Neural cell (in vitro differentiated cells): ENCODE measurements around the gene JMJD1C. TPM values are rescaled to one million over a fixed set of nuclear protein-coding genes. Genes with fewer than 3 reads are reported as not detected.

ENCODE experiments used
- H2AFZ ChIP-seq: fragments of 200-600, 300-800 bp; sonication (generic), shearing (Covaris generic); 2 replicates; pipeline ENCODE4 v1.6.0; 2014; ENCODE audit warnings: low read depth, mild to moderate bottlenecking, antibody characterized with exemption, low read length, moderate library complexity
- H3F3A ChIP-seq: fragments of 200-600 bp; shearing (Covaris generic); 2 replicates; pipeline ENCODE4 v1.6.1; 2016; ENCODE audit warnings: mild to moderate bottlenecking, moderate library complexity, mixed read lengths, antibody characterized with exemption, low read length; ENCODE audit not compliant: insufficient read depth, poor library complexity, severe bottlenecking
- H3K27ac ChIP-seq: fragments of 200-600, 300-800 bp; sonication (generic), shearing (Covaris generic); 2 replicates; pipeline ENCODE4 v1.5.1; 2014; ENCODE audit warnings: mild to moderate bottlenecking, low read length, moderate library complexity
- H3K27me3 ChIP-seq: fragments of 300-800, 200-600 bp; sonication (generic), shearing (Covaris generic); 2 replicates; pipeline ENCODE4 v1.6.0; 2014; ENCODE audit warnings: mild to moderate bottlenecking, low read depth, low read length, moderate library complexity; ENCODE audit not compliant: insufficient read depth
- H3K36me3 ChIP-seq: fragments of 300-800, 200-600 bp; sonication (generic), shearing (Covaris generic); 2 replicates; pipeline ENCODE4 v1.5.1; 2014; ENCODE audit warnings: mild to moderate bottlenecking, antibody characterized with exemption, low read length, moderate library complexity; ENCODE audit not compliant: insufficient read depth
- H3K4me2 ChIP-seq: fragments of 300-800, 200-600 bp; sonication (generic), shearing (Covaris generic); 2 replicates; pipeline ENCODE4 v1.6.0; 2014; ENCODE audit warnings: mild to moderate bottlenecking, low read length
- H3K4me3 ChIP-seq: fragments of 300-800, 200-600 bp; sonication (generic), shearing (Covaris generic); 2 replicates; pipeline ENCODE4 v1.5.1; 2014; ENCODE audit warnings: mild to moderate bottlenecking, low read length, moderate library complexity
- H3K79me2 ChIP-seq: fragments of 200-600 bp; shearing (Covaris generic); replicated peaks from 2 replicates; pipeline ENCODE4 v1.6.0; 2014; ENCODE audit warnings: mild to moderate bottlenecking, low read length, moderate library complexity; ENCODE audit not compliant: insufficient read depth
- H3K9ac ChIP-seq: fragments of 300-800, 200-600 bp; sonication (generic), shearing (Covaris generic); 2 replicates; pipeline ENCODE4 v1.6.1; 2016; ENCODE audit warnings: mild to moderate bottlenecking, low read length, mixed read lengths
- H3K9me2 ChIP-seq: fragments of 200-600 bp; shearing (Covaris generic); 2 replicates; pipeline ENCODE4 v1.6.1; 2016; ENCODE audit warnings: mild to moderate bottlenecking, low read length, mixed read lengths; ENCODE audit not compliant: insufficient read depth
- H3K9me3 ChIP-seq: fragments of 200-600, 300-800 bp; sonication (generic), shearing (Covaris generic); 2 replicates; pipeline ENCODE4 v1.6.1; 2016; ENCODE audit warnings: mild to moderate bottlenecking, mixed run types, low read length, moderate library complexity, mixed read lengths
- H4K20me1 ChIP-seq: fragments of 200-600 bp; shearing (Covaris generic); 2 replicates; pipeline ENCODE4 v1.6.1; 2016; ENCODE audit warnings: mild to moderate bottlenecking, mixed run types; ENCODE audit not compliant: insufficient read depth
- CTCF ChIP-seq: fragments of 450-650 bp; IDR thresholded peaks from 2 replicates; pipeline ENCODE4 v1.5.1; 2014; ENCODE audit warnings: antibody characterized with exemption, mild to moderate bottlenecking, moderate library complexity; ENCODE audit not compliant: poor library complexity, severe bottlenecking
- EP300 ChIP-seq: fragments of 450-650 bp; conservative IDR thresholded peaks from 2 replicates; pipeline ENCODE4 v1.6.1; 2014; ENCODE audit warnings: antibody characterized with exemption, mild to moderate bottlenecking, moderate library complexity; ENCODE audit not compliant: poor library complexity, severe bottlenecking
- EZH2 ChIP-seq: fragments of 200-600, 300-800 bp; shearing (Covaris generic), sonication (generic); IDR thresholded peaks from 2 replicates; pipeline ENCODE4 v1.6.1; 2014; ENCODE audit warnings: antibody characterized with exemption, low read length, borderline replicate concordance, mild to moderate bottlenecking; ENCODE audit not compliant: insufficient read depth, poor library complexity, severe bottlenecking
- MXI1 ChIP-seq: fragments of 450-650 bp; conservative IDR thresholded peaks from 2 replicates; pipeline ENCODE4 v1.6.1; 2014; ENCODE audit warnings: antibody characterized with exemption, mild to moderate bottlenecking; ENCODE audit not compliant: poor library complexity, severe bottlenecking
- POLR2AphosphoS5 ChIP-seq: IDR thresholded peaks from 2 replicates; pipeline ENCODE4 v1.6.1; 2012
- RAD21 ChIP-seq: fragments of 450-650 bp; conservative IDR thresholded peaks from 2 replicates; pipeline ENCODE4 v1.6.1; 2014; ENCODE audit warnings: antibody characterized with exemption, mild to moderate bottlenecking, moderate library complexity
- REST ChIP-seq: IDR thresholded peaks from 2 replicates; pipeline ENCODE4 v1.6.1; 2012; ENCODE audit warnings: borderline replicate concordance
- SMC3 ChIP-seq: fragments of 450-650 bp; conservative IDR thresholded peaks from 2 replicates; pipeline ENCODE4 v1.6.1; 2014; ENCODE audit warnings: antibody characterized with exemption, mild to moderate bottlenecking, moderate library complexity; ENCODE audit not compliant: poor library complexity
- TAF1 ChIP-seq: IDR thresholded peaks from 2 replicates; pipeline ENCODE4 v1.6.1; 2012; ENCODE audit warnings: low read depth
- polyA plus RNA-seq: library from polyadenylated mRNA; depleted of rRNA; stranded (reverse); fragments of >200 nt; gene quantifications from 2 replicates; pipeline ENCODE4 v1.2.3, GENCODE V29; 2014

JMJD1C gene
- polyA plus RNA-seq, 1 donor from 2014 or later: 108 TPM

GRCh38 chr10:63319231-63319630 lies 146.5 kb downstream of the JMJD1C start:
- H4K20me1 ChIP-seq: no peaks in the 10 kb centered on the region
- peaks cover 8% of the 10 kb centered on the region for H3K79me2 ChIP-seq
- no peak overlapping the region for H3K4me2 ChIP-seq
- H3K27me3 ChIP-seq: no peaks in the 10 kb centered on the region
- no peak overlapping the region for H3K9ac ChIP-seq
- H3K9me2 ChIP-seq: no peaks in the 10 kb centered on the region
- no peak overlapping the region for H3K4me3 ChIP-seq
- H3K36me3 ChIP-seq: no peaks in the 10 kb centered on the region
- TF ChIP-seq TAF1: no peak
- TF ChIP-seq SMC3: no peak
- TF ChIP-seq POLR2AphosphoS5: no peak
- TF ChIP-seq EZH2: no peak
- no peak for TF ChIP-seq RAD21
- no peak for TF ChIP-seq MXI1
- TF ChIP-seq CTCF: no peak
- no peak for TF ChIP-seq EP300
- no peak for TF ChIP-seq REST
- no peaks in the 10 kb centered on the region for H3K9me3 ChIP-seq
- H3F3A ChIP-seq: no peaks in the 10 kb centered on the region
- no peak overlapping the region for H2AFZ ChIP-seq
- no peak overlapping the region for H3K27ac ChIP-seq

- Histone ChIP-seq H3K27me3 (no peaks in the 10 kb centered on the region), H3K27ac (no peak overlapping the region), H3K4me3 (no peak overlapping the region), H3K9me2 (no peaks in the 10 kb centered on the region), H3K4me2 (no peak overlapping the region), H3K79me2 (peaks cover 8% of the 10 kb centered on the region), H3F3A (no peaks in the 10 kb centered on the region), H3K36me3 (no peaks in the 10 kb centered on the region), H3K9ac (no peak overlapping the region), H3K9me3 (no peaks in the 10 kb centered on the region), H2AFZ (no peak overlapping the region), H4K20me1 (no peaks in the 10 kb centered on the region)
- no peak for TF ChIP-seq EZH2
These were observed 147.3 kb downstream of the JMJD1C start for GRCh38 chr10:63318491-63318890.

GRCh38 chr10:63314020-63314419 lies 151.8 kb downstream of the JMJD1C start:
- Histone ChIP-seq H3K79me2 (peaks cover 8% of the 10 kb centered on the region), H3K9ac (no peak overlapping the region), H3K4me3 (no peak overlapping the region), H3K27ac (no peak overlapping the region), H3K36me3 (no peaks in the 10 kb centered on the region), H3K27me3 (no peaks in the 10 kb centered on the region), H3K9me3 (no peaks in the 10 kb centered on the region), H3K4me2 (no peak overlapping the region), H2AFZ (no peak overlapping the region), H4K20me1 (no peaks in the 10 kb centered on the region), H3F3A (no peaks in the 10 kb centered on the region), H3K9me2 (no peaks in the 10 kb centered on the region)
- TF ChIP-seq MXI1: no peak
- TF ChIP-seq CTCF: no peak
- no peak for TF ChIP-seq RAD21
